Measurements from ENCODE around the gene MAPK4.

The MAPK4 gene

DNA sequence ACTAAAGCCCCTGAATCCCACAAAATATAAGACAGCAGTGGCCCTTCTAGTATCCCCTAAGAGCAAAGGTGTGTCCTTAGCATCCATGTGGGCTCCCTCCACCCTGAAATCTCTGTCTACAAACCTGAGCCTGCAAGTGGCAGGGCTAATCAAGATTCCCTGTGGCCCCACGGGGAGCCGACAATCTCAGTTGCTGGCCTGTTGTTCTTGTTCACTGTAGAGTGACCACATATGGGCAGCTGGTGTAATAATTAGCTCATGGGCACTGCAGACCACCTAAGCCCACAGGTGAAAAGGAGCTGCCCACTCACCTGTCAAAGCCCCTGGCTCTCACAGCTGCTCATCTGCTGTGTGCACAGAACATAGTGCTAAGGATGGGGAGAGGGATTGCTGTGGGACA is 157.7 kb downstream of the MAPK4 start:
- H3K36me3 ChIP-seq (ENCODE audit: control insufficient read depth in 2 of 2, insufficient read depth in 1 of 2, low read length in 2 of 2): no peaks in the 10 kb centered on the region
- no peak overlapping the region for H3K27ac ChIP-seq (ENCODE audit: extremely low read depth, low read depth, low read length)
- no peaks in the 10 kb centered on the region for H3K9me3 ChIP-seq (ENCODE audit: control insufficient read depth, insufficient read depth, low read depth, low read length)
- no peak for TF ChIP-seq ZNF404 (tag by site-specific recombination; IDR thresholded peaks at IDR 0.05)
- no peak for TF ChIP-seq ZNF416 (tag by site-specific recombination; IDR thresholded peaks at IDR 0.05)
- TF ChIP-seq, protein P1, sequence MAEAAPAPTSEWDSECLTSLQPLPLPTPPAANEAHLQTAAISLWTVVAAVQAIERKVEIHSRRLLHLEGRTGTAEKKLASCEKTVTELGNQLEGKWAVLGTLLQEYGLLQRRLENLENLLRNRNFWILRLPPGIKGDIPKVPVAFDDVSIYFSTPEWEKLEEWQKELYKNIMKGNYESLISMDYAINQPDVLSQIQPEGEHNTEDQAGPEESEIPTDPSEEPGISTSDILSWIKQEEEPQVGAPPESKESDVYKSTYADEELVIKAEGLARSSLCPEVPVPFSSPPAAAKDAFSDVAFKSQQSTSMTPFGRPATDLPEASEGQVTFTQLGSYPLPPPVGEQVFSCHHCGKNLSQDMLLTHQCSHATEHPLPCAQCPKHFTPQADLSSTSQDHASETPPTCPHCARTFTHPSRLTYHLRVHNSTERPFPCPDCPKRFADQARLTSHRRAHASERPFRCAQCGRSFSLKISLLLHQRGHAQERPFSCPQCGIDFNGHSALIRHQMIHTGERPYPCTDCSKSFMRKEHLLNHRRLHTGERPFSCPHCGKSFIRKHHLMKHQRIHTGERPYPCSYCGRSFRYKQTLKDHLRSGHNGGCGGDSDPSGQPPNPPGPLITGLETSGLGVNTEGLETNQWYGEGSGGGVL (tag by site-specific recombination; IDR thresholded peaks at IDR 0.05): no peak
- no peak for TF ChIP-seq ZNF670 (tag by site-specific recombination; IDR thresholded peaks at IDR 0.05; ENCODE audit: low read depth)
- TF ChIP-seq ZNF664 (tag by site-specific recombination; IDR thresholded peaks at IDR 0.05): no peak
- no peak for TF ChIP-seq SP3 (tag by site-specific recombination; IDR thresholded peaks at IDR 0.05)
- TF ChIP-seq ZNF223 (tag by site-specific recombination; IDR thresholded peaks at IDR 0.05): no peak
- no peak for TF ChIP-seq ZNF626 (tag by site-specific recombination; IDR thresholded peaks at IDR 0.05)
- no peak for TF ChIP-seq ZNF266 (tag by site-specific recombination; IDR thresholded peaks at IDR 0.05; ENCODE audit: low read depth)
- TF ChIP-seq, protein P2, sequence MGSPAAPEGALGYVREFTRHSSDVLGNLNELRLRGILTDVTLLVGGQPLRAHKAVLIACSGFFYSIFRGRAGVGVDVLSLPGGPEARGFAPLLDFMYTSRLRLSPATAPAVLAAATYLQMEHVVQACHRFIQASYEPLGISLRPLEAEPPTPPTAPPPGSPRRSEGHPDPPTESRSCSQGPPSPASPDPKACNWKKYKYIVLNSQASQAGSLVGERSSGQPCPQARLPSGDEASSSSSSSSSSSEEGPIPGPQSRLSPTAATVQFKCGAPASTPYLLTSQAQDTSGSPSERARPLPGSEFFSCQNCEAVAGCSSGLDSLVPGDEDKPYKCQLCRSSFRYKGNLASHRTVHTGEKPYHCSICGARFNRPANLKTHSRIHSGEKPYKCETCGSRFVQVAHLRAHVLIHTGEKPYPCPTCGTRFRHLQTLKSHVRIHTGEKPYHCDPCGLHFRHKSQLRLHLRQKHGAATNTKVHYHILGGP (tag by site-specific recombination; IDR thresholded peaks at IDR 0.05): no peak
- TF ChIP-seq, protein P3, sequence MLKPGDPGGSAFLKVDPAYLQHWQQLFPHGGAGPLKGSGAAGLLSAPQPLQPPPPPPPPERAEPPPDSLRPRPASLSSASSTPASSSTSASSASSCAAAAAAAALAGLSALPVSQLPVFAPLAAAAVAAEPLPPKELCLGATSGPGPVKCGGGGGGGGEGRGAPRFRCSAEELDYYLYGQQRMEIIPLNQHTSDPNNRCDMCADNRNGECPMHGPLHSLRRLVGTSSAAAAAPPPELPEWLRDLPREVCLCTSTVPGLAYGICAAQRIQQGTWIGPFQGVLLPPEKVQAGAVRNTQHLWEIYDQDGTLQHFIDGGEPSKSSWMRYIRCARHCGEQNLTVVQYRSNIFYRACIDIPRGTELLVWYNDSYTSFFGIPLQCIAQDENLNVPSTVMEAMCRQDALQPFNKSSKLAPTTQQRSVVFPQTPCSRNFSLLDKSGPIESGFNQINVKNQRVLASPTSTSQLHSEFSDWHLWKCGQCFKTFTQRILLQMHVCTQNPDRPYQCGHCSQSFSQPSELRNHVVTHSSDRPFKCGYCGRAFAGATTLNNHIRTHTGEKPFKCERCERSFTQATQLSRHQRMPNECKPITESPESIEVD (tag by site-specific recombination; IDR thresholded peaks at IDR 0.05): no peak
- TF ChIP-seq, protein P4, sequence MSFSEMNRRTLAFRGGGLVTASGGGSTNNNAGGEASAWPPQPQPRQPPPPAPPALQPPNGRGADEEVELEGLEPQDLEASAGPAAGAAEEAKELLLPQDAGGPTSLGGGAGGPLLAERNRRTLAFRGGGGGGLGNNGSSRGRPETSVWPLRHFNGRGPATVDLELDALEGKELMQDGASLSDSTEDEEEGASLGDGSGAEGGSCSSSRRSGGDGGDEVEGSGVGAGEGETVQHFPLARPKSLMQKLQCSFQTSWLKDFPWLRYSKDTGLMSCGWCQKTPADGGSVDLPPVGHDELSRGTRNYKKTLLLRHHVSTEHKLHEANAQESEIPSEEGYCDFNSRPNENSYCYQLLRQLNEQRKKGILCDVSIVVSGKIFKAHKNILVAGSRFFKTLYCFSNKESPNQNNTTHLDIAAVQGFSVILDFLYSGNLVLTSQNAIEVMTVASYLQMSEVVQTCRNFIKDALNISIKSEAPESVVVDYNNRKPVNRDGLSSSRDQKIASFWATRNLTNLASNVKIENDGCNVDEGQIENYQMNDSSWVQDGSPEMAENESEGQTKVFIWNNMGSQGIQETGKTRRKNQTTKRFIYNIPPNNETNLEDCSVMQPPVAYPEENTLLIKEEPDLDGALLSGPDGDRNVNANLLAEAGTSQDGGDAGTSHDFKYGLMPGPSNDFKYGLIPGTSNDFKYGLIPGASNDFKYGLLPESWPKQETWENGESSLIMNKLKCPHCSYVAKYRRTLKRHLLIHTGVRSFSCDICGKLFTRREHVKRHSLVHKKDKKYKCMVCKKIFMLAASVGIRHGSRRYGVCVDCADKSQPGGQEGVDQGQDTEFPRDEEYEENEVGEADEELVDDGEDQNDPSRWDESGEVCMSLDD (tag by site-specific recombination; IDR thresholded peaks at IDR 0.05): no peak
- TF ChIP-seq ZNF114 (tag by site-specific recombination; IDR thresholded peaks at IDR 0.05): no peak
- TF ChIP-seq, protein P5, sequence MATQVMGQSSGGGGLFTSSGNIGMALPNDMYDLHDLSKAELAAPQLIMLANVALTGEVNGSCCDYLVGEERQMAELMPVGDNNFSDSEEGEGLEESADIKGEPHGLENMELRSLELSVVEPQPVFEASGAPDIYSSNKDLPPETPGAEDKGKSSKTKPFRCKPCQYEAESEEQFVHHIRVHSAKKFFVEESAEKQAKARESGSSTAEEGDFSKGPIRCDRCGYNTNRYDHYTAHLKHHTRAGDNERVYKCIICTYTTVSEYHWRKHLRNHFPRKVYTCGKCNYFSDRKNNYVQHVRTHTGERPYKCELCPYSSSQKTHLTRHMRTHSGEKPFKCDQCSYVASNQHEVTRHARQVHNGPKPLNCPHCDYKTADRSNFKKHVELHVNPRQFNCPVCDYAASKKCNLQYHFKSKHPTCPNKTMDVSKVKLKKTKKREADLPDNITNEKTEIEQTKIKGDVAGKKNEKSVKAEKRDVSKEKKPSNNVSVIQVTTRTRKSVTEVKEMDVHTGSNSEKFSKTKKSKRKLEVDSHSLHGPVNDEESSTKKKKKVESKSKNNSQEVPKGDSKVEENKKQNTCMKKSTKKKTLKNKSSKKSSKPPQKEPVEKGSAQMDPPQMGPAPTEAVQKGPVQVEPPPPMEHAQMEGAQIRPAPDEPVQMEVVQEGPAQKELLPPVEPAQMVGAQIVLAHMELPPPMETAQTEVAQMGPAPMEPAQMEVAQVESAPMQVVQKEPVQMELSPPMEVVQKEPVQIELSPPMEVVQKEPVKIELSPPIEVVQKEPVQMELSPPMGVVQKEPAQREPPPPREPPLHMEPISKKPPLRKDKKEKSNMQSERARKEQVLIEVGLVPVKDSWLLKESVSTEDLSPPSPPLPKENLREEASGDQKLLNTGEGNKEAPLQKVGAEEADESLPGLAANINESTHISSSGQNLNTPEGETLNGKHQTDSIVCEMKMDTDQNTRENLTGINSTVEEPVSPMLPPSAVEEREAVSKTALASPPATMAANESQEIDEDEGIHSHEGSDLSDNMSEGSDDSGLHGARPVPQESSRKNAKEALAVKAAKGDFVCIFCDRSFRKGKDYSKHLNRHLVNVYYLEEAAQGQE (tag by site-specific recombination; IDR thresholded peaks at IDR 0.05): no peak
- TF ChIP-seq, protein P6, sequence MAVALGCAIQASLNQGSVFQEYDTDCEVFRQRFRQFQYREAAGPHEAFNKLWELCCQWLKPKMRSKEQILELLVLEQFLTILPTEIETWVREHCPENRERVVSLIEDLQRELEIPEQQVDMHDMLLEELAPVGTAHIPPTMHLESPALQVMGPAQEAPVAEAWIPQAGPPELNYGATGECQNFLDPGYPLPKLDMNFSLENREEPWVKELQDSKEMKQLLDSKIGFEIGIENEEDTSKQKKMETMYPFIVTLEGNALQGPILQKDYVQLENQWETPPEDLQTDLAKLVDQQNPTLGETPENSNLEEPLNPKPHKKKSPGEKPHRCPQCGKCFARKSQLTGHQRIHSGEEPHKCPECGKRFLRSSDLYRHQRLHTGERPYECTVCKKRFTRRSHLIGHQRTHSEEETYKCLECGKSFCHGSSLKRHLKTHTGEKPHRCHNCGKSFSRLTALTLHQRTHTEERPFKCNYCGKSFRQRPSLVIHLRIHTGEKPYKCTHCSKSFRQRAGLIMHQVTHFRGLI (tag by site-specific recombination; IDR thresholded peaks at IDR 0.05): no peak
- TF ChIP-seq, protein P7, sequence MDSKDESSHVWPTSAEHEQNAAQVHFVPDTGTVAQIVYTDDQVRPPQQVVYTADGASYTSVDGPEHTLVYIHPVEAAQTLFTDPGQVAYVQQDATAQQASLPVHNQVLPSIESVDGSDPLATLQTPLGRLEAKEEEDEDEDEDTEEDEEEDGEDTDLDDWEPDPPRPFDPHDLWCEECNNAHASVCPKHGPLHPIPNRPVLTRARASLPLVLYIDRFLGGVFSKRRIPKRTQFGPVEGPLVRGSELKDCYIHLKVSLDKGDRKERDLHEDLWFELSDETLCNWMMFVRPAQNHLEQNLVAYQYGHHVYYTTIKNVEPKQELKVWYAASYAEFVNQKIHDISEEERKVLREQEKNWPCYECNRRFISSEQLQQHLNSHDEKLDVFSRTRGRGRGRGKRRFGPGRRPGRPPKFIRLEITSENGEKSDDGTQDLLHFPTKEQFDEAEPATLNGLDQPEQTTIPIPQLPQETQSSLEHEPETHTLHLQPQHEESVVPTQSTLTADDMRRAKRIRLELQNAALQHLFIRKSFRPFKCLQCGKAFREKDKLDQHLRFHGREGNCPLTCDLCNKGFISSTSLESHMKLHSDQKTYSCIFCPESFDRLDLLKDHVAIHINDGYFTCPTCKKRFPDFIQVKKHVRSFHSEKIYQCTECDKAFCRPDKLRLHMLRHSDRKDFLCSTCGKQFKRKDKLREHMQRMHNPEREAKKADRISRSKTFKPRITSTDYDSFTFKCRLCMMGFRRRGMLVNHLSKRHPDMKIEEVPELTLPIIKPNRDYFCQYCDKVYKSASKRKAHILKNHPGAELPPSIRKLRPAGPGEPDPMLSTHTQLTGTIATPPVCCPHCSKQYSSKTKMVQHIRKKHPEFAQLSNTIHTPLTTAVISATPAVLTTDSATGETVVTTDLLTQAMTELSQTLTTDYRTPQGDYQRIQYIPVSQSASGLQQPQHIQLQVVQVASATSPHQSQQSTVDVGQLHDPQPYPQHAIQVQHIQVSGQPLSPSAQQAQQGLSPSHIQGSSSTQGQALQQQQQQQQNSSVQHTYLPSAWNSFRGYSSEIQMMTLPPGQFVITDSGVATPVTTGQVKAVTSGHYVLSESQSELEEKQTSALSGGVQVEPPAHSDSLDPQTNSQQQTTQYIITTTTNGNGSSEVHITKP (tag by site-specific recombination; IDR thresholded peaks at IDR 0.05): no peak
- no peak for TF ChIP-seq ZNF544 (tag by site-specific recombination; IDR thresholded peaks at IDR 0.05)
- CTCF ChIA-PET: interaction anchor here (1.1 kb wide), 1 partner anchor 29 kb away, joined by 3 read pairs; no protein-coding TSS in a partner anchor
- H3K4me3 ChIP-seq (ENCODE audit: low read depth, low read length): no peak overlapping the region
- no peaks in the 10 kb centered on the region for H3K4me1 ChIP-seq (ENCODE audit: control insufficient read depth, insufficient read depth, low read length)
- POLR2A ChIA-PET: no interaction called here

Data from HEK293 (cell line).